GM19397 (cell line): ENCODE results near the gene NPIPA8.
"Not testable (repeated sequence)": the region's sequence is repeated elsewhere in the genome, so short reads cannot be mapped to it uniquely, and the experiment has no call there.

Source experiments
- ATAC-seq: cut with Tn5 transposase; IDR thresholded peaks from one replicate; pipeline ENCODE4 v1.9.1; 2021; ENCODE audit warnings: mild to moderate bottlenecking, moderate library complexity; ENCODE audit not compliant: unreplicated experiment

The NPIPA8 gene

DNA sequence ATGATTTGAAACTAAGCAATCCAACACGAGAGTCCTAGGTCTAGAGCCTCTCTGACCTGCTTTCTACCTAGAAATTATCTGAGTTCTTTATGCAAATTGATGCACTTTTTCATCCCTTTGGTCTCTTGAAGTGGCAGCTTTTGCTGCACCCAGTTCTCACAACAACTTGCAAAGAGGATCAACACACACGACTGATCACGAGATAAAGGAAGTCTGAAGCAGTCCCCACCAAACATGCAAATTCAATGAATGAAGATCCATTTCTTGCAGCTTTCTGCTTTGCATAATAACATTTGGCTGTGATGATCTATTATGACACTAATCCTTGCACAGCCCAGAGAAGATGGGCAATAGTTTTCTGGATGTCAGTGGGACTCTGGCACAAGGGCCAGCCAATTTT lies 56.2 kb downstream of the NPIPA8 start:
- not testable (repeated sequence) for ATAC-seq

DNA sequence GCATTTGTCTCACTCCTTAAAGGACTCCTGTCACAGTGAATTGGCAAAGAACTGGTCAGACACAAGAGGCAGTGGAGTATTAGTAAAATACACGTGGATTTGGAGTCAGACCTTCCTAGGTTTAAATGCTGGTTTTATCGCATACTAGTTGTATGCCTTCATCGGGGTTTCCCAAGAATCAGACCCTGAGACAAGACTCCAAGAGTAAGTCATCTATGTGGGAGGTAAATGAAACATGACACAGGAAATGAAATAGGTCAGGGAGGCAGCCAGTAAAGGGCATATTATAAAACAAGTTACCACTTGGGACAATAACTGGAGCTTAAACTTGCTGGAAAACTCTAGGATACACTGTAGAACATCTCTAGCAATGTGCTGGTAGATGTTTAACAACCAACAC lies 59.8 kb downstream of the NPIPA8 start:
- ATAC-seq, result not testable (repeated sequence)

DNA sequence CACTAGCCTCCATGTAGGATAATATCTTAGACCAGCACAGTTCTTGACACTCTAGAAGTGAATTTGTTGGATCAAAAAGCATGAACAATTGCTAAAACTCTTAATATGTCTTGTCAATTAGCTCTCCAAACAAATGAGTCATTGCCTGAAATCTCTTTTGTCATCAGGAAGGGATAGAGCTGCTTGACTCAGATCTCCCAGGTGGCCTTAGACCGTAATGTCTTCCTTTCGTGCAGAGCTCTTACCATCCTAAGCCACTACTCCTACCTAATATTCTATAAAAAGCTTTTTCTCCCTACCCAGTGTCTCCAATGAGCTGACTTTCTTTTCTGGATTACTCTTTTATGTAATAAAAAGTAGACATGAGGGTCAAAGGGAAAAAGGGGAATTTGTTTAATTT lies 66.4 kb downstream of the NPIPA8 start:
- ATAC-seq, result not testable (repeated sequence)
